NCI-H748 (cell line): ENCODE data around the gene LINC00237.

Source experiments
- DNase-seq: peaks from one replicate; lab custom pipeline; 2025; ENCODE audit not compliant: unreplicated experiment; lab: John Stamatoyannopoulos, UW

LINC00237 gene

DNA sequence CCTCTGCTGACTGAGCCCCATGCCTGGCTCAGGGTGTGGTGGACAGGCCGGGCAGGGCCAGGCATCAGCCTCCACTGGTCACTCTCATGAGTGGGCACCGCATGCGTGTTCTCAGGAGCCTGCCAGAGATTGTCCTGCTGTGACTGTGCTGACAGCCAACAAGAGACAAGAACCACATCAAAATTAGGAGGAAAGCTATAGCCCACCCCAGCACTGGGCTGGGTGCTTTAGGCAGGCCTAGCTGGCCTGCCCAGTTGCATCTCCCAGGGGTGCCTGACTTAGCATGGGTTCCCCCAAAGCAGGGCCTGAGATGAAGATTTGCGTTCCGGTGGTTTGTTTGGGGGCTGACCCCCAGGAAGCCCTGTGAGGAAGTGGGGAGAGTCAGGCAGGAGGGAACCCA, 53.9 kb downstream of the LINC00237 start:
- DNase-seq = no peak

- DNase-seq = no peak
Observed at GRCh38 chr20:21050710-21051109, 55.4 kb downstream of the LINC00237 start.

- no peak for DNase-seq
Observed at GRCh38 chr20:21049305-21049828, 56.8 kb downstream of the LINC00237 start.

DNA sequence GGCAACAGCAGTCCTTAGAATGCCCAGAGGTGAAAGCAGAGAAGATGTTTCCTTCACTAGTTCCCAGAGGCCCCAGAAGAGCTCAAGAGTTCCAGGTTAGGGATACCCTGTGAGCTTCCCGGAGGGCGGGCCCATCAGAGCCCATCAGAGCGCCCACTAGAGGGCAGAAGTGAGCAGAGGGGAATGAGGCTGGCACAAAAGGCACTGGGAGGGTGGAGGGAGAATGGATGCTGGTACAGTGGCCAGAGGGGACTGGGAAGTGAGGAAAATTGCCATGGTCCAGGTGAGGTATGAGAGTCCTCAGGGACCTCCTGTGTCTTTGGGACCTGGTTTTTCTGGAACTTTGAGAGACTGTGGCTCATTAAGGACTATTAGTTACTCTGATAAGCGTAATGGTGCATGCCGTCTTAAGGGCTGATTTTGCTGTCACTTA, 57.3 kb downstream of the LINC00237 start:
- DNase-seq = peak; percentile 64

DNA sequence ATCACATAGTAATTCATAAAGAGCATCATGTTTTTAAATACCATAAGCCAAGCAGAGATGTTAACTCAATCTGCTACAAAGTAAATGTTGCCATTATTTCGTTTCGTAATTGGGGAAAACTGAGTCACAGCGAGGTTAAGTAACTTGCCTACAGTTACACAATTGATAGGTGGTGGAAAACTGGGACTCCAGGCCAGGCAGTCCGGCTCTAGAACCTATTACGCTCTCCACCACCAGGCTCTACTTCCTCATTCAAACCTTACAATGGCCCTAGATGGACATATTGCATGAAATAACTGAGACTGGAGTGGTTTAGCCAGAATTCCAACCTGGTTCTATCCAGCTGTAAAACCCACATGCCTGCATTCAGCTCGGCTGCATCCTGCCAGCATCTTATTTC, 58.2 kb downstream of the LINC00237 start:
- no peak for DNase-seq

DNA sequence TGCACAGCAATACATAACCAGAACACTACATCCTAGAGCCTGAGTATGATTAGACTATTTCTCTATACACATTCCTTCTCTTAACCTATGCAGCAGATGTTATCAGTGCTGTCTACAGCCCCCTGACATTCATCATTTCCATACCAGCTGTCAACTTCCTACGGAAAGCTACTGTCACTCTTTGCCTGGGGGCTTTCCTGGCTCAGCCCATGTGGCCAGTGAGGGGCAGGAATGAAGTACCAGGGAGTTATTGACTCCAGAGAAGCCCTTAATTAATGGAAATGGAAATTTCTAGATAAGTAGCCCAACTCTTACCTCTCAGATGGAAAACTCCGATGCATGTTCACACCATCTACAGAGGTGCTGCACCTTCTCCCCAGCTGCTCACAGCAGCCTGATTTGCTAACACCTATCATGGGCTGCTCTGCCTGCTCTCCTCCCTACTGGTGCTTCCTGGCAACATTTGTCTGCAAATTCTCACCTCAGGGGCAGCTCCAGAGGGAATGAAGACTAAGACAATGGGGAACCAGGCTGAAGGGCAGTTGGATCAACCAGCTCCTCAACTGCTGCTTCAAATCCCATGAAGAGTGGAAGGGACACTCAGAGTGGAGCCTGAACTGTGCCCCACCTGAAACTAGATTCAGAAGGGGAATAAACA, 59.6 kb downstream of the LINC00237 start:
- DNase-seq = no peak
